Measurements from ENCODE around the gene THSD7B. TPM values are rescaled to one million over a fixed set of nuclear protein-coding genes. Genes with fewer than 3 reads are reported as not detected.

The THSD7B gene
- total and polyA plus RNA-seq, 10 of the 15 experiments (the other 5 are each of a cell fraction or from before 2014, with no cell fraction given): 0.03 to 0.56 (median 0.28) TPM

DNA sequence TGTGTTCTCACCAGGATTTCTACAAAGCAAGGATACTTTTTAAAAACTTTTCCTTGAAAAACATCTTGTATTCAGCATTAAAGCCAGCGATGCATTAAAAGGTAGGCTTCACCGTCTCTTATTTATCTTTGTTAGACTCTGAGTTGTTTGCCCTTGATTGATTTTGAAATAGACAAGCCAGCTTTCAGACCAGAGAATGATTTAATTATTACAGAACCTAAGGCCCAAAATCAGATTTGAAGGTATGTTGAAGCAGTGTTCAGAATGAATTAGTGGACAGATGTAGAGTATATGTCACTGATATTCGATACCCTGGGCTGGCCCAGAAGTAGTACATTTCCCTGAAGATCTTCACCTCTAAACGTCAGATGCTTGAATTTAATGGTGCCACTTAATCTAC lies 136.4 kb downstream of the THSD7B start (continued):
- TF ChIP-seq, protein P1, sequence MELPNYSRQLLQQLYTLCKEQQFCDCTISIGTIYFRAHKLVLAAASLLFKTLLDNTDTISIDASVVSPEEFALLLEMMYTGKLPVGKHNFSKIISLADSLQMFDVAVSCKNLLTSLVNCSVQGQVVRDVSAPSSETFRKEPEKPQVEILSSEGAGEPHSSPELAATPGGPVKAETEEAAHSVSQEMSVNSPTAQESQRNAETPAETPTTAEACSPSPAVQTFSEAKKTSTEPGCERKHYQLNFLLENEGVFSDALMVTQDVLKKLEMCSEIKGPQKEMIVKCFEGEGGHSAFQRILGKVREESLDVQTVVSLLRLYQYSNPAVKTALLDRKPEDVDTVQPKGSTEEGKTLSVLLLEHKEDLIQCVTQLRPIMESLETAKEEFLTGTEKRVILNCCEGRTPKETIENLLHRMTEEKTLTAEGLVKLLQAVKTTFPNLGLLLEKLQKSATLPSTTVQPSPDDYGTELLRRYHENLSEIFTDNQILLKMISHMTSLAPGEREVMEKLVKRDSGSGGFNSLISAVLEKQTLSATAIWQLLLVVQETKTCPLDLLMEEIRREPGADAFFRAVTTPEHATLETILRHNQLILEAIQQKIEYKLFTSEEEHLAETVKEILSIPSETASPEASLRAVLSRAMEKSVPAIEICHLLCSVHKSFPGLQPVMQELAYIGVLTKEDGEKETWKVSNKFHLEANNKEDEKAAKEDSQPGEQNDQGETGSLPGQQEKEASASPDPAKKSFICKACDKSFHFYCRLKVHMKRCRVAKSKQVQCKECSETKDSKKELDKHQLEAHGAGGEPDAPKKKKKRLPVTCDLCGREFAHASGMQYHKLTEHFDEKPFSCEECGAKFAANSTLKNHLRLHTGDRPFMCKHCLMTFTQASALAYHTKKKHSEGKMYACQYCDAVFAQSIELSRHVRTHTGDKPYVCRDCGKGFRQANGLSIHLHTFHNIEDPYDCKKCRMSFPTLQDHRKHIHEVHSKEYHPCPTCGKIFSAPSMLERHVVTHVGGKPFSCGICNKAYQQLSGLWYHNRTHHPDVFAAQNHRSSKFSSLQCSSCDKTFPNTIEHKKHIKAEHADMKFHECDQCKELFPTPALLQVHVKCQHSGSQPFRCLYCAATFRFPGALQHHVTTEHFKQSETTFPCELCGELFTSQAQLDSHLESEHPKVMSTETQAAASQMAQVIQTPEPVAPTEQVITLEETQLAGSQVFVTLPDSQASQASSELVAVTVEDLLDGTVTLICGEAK (IDR thresholded peaks at IDR 0.05; ENCODE audit: borderline replicate concordance): no peak
- TF ChIP-seq, protein P2, sequence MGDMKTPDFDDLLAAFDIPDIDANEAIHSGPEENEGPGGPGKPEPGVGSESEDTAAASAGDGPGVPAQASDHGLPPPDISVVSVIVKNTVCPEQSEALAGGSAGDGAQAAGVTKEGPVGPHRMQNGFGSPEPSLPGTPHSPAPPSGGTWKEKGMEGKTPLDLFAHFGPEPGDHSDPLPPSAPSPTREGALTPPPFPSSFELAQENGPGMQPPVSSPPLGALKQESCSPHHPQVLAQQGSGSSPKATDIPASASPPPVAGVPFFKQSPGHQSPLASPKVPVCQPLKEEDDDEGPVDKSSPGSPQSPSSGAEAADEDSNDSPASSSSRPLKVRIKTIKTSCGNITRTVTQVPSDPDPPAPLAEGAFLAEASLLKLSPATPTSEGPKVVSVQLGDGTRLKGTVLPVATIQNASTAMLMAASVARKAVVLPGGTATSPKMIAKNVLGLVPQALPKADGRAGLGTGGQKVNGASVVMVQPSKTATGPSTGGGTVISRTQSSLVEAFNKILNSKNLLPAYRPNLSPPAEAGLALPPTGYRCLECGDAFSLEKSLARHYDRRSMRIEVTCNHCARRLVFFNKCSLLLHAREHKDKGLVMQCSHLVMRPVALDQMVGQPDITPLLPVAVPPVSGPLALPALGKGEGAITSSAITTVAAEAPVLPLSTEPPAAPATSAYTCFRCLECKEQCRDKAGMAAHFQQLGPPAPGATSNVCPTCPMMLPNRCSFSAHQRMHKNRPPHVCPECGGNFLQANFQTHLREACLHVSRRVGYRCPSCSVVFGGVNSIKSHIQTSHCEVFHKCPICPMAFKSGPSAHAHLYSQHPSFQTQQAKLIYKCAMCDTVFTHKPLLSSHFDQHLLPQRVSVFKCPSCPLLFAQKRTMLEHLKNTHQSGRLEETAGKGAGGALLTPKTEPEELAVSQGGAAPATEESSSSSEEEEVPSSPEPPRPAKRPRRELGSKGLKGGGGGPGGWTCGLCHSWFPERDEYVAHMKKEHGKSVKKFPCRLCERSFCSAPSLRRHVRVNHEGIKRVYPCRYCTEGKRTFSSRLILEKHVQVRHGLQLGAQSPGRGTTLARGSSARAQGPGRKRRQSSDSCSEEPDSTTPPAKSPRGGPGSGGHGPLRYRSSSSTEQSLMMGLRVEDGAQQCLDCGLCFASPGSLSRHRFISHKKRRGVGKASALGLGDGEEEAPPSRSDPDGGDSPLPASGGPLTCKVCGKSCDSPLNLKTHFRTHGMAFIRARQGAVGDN (IDR thresholded peaks at IDR 0.05): no peak
- TF ChIP-seq CHD1 (IDR thresholded peaks at IDR 0.05; ENCODE audit: low read depth, low read length) (no peak), HDAC2 (IDR thresholded peaks at IDR 0.05) (no peak), POLR2AphosphoS2 (IDR thresholded peaks at IDR 0.05; ENCODE audit: low read depth, low read length) (no peak), POLR2AphosphoS5 (IDR thresholded peaks at IDR 0.05; ENCODE audit: low read length) (no peak), BACH1 (IDR thresholded peaks at IDR 0.05; ENCODE audit: borderline replicate concordance) (no peak)
- TF ChIP-seq, protein P3, sequence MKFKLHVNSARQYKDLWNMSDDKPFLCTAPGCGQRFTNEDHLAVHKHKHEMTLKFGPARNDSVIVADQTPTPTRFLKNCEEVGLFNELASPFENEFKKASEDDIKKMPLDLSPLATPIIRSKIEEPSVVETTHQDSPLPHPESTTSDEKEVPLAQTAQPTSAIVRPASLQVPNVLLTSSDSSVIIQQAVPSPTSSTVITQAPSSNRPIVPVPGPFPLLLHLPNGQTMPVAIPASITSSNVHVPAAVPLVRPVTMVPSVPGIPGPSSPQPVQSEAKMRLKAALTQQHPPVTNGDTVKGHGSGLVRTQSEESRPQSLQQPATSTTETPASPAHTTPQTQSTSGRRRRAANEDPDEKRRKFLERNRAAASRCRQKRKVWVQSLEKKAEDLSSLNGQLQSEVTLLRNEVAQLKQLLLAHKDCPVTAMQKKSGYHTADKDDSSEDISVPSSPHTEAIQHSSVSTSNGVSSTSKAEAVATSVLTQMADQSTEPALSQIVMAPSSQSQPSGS (IDR thresholded peaks at IDR 0.05; ENCODE audit: low read length): no peak
